Kidney epithelial cell (primary cell): Measurements from ENCODE around the gene RAP1A. TPM values are rescaled to one million over a fixed set of nuclear protein-coding genes. Genes with fewer than 3 reads are reported as not detected.

ENCODE experiments used
- DNase-seq: peaks from one replicate; pipeline ENCODE4 v3.0.0-alpha.2; 2010; ENCODE audit warnings: low read depth
- H3K27me3 ChIP-seq: 2 replicates; pipeline ENCODE4 v1.6.0; 2011; ENCODE audit warnings: low read length; ENCODE audit not compliant: control insufficient read depth, insufficient read depth
- H3K36me3 ChIP-seq: 2 replicates; pipeline ENCODE4 v1.5.1; 2011; ENCODE audit warnings: low read length; ENCODE audit not compliant: control insufficient read depth, insufficient read depth
- H3K4me3 ChIP-seq: 2 replicates; pipeline ENCODE4 v1.5.1; 2011; ENCODE audit warnings: low read depth, mild to moderate bottlenecking, control low read depth, low read length
- CTCF ChIP-seq: IDR thresholded peaks from 2 replicates; pipeline ENCODE4 v1.5.1; 2011; ENCODE audit warnings: mild to moderate bottlenecking, moderate library complexity, low read length, control low read depth, inconsistent platforms; ENCODE audit not compliant: insufficient read depth, poor library complexity, severe bottlenecking
- total RNA-seq: library from RNA; depleted of rRNA; stranded (reverse); fragments of >200 nt; gene quantifications from 2 replicates; pipeline ENCODE4 v1.2.3, GENCODE V29; 2015

Gene RAP1A
- total RNA-seq, 1 donor from 2014 or later, result 39.2 TPM

- TF ChIP-seq CTCF, result no peak
- Histone ChIP-seq H3K36me3 (no peaks in the 10 kb centered on the region), H3K4me3 (no peak overlapping the region), H3K27me3 (no peaks in the 10 kb centered on the region)
- DNase-seq, result no peak
These were observed 29.6 kb downstream of the RAP1A start for GRCh38 chr1:111649227-111649626.

- H3K4me3 ChIP-seq, result no peak overlapping the region
- H3K36me3 ChIP-seq, result no peaks in the 10 kb centered on the region
- DNase-seq, result no peak
- TF ChIP-seq CTCF, result no peak
- no peaks in the 10 kb centered on the region for H3K27me3 ChIP-seq
These were observed 30.1 kb downstream of the RAP1A start for GRCh38 chr1:111649648-111650047.

- Histone ChIP-seq H3K27me3 (no peaks in the 10 kb centered on the region), H3K36me3 (no peaks in the 10 kb centered on the region), H3K4me3 (no peak overlapping the region)
- no peak for TF ChIP-seq CTCF
- no peak for DNase-seq
These were observed 34.1 kb downstream of the RAP1A start for GRCh38 chr1:111653709-111654108.

GRCh38 chr1:111654839-111655238 is 35.2 kb downstream of the RAP1A start:
- no peak overlapping the region for H3K4me3 ChIP-seq
- H3K27me3 ChIP-seq, result no peaks in the 10 kb centered on the region

GRCh38 chr1:111656086-111657017 is 36.8 kb downstream of the RAP1A start:
- DNase-seq, result peak; percentile 5
- TF ChIP-seq CTCF, result peak; percentile 32
- Histone ChIP-seq H3K36me3 (no peaks in the 10 kb centered on the region), H3K4me3 (no peak overlapping the region), H3K27me3 (no peaks in the 10 kb centered on the region)

More at GRCh38 chr1:111654839-111655238, 35.2 kb downstream of the RAP1A start:
- no peaks in the 10 kb centered on the region for H3K36me3 ChIP-seq
- no peak for TF ChIP-seq CTCF
- no peak for DNase-seq
